DMS79 treated with DMSO at 0.1 percent for 48 hours (cell line): ENCODE data around the gene DET1.

ENCODE experiments used
- DNase-seq: peaks from one replicate; lab custom pipeline; 2025; lab: John Stamatoyannopoulos, UW

Gene DET1

GRCh38 chr15:88467073-88467934, 79.2 kb downstream of the DET1 start, which contains the start of the genes MRPL46 and MRPS11:
TSS of gene MRPL46 (minus strand) at chr15:88467388. CDS start at chr15:88467377, 11 bp downstream.
TSS of gene MRPS11 (plus strand) at chr15:88467708. CDS start at chr15:88467718, 10 bp downstream.
- peak; percentile 64 for DNase-seq

- DNase-seq: no peak
Measured at GRCh38 chr15:88465633-88466224, 80.8 kb downstream of the DET1 start.

GRCh38 chr15:88463870-88464532, 82.5 kb downstream of the DET1 start:
- no peak for DNase-seq
